Measurements from ENCODE around the gene SLC10A7.

The SLC10A7 gene

DNA sequence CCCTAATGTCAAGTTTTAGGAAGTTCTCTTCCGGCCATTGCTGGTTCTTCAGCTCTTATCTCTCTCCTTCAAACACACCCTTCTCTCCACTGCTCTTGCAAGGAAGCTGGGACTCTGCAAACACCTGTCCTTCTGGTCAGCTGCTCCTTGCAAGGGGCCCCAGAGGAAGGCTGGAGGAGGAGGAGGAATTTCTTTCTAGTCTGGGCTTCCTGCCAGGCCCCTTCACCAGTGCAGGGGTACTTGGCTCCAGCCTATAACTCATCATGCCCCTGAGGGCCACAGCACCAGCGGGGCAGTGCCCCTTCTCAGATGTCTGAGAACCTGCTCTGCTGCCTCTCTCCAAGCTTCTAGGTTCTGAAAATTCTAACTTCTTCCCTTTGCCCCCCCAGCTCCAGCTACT, 260.7 kb downstream of the SLC10A7 start:
- no peak for DNase-seq

DNA sequence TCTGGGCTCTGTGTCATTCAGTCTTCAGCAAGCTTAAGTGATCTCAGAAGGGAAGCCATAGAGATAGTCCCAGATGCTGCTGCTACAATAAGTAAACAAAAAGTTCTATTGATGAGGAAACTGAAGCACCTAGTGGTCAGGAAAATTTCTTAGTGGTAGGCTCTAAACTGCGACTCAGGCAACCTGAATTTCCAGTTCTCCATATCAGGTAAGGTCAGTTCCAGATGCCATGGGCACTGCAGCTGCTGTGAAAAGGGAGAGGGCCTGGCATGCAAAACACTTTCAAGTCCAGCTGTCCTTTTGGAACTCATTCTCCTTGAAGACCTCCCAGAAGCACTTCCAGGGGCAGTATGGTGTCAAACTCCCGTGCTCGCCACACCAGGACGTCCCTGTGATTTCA, 261.2 kb downstream of the SLC10A7 start:
- no peak for DNase-seq

DNA sequence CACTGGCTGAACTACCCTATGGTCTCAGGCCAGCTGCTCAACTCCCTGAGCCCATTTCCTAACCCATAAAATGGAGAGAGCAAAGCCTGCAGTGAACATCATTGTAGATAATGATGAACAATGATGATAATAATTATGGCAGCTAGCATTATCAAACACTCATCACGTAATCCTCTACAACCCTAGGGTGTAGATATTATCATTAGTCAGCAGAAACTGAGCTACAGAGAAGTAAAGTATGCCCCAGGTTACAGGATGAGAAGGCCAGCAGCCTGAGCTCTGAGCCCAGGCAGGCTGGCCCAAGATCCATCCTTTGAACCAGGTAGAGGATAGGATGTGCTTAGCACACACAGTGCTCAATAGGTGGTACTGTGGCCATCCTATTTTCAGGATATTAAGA, 264.2 kb downstream of the SLC10A7 start:
- DNase-seq: no peak

DNA sequence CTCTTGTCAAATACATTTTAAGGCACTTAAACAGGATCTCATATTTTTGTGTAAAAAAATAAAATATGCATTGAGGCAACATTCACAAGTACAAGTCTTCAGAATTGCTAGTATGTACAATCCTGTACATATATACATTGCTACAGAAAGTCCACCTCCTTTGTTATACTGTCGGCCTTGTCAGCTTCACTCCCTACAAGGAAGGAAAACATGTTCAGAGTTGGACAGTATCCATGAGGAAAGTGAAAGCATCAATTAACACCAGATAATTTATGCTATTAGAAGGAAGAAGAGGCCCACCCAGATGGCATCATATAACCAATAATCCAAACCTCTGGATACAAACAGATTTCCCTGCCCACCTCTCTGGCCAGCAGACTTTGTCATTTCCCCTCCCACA, 265.4 kb downstream of the SLC10A7 start:
- no peak for DNase-seq

DNA sequence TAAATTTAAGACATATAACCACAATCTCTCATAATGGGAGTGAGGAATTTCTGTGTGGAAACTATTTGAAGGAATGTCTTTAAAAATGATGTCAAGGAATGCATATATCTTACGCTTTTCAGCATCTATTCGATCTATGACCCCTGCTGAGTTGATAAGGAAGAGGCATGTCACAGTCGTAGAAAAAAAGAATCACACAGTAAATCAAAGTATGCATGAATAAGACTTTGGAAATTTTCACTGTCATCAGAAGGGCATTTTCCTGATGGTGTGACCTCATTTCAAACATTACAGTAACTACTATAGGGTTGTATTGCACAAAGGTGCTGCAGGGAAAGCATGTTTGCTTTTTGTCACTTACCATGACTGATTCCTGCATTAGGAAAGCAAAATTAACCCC, 265.9 kb downstream of the SLC10A7 start:
- no peak for DNase-seq

DNA sequence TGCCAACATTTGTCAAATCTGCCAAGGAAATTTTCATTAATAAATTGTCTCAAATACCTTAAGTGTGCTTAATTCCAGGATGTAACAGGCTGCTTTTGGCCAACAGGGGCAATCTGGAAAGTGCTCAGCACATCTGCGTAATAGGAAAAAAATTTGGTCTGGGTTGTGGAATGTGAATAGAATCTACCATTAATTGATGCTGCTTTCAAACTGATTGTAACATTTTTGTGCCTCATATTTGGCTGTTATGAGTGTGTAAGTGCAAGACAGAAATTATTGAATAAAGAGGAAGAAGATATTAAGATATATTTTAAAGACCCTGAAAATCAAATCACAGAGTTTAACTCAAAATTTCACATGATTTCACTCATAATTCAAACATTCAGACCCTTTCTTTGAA, 266.3 kb downstream of the SLC10A7 start:
- DNase-seq: no peak

DNA sequence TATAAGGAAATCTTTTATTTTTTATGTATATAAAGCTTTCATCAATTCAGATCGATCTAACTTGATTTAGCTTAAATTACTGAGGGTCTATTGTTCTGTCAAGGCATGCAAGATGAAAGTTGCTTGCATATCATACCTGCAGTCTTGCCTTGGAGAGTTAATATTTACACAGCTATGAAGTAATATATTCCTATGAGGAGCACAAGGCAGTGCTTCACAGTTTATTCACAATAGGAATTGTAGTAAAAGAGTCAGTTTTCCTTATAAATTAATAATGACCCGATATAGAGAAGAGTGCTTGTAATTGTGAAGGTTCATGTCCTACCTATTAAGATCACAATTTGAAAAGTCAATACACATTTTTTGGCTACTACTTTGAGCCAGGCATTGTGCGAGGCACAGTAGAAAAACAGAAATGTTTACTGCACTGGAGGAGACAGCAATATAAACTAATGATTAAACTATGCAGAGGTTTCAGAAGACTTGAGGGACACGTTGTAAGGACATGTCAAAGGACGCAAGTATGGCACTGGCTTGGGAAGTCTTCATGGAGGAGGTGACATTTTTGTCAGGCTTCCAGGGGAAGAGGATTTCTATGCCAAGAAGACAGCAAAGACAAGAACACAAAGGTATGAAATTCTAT, 268.6 kb downstream of the SLC10A7 start:
- no peak for DNase-seq

DNA sequence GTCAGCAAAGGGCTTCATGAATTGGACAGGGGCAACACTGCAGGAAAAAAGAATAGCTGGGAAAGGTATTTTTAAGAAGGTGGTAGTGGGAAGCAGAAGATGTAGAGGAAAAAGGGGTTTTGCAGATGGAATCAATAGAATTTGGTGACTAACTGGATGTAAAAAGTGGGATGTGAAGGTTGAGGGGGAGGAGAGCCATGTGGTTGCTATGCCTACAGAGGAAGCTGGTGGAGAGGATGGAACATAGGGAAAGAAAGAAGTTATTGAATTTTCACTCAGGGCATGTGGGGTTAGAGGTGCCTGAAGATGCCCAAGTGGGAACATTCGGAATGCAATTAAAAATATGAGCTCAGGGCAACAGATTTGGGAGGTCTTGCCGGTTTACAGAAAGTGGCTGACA, 274.4 kb downstream of the SLC10A7 start:
- peak in 1 of 58 donors; percentile 4 for DNase-seq

DNA sequence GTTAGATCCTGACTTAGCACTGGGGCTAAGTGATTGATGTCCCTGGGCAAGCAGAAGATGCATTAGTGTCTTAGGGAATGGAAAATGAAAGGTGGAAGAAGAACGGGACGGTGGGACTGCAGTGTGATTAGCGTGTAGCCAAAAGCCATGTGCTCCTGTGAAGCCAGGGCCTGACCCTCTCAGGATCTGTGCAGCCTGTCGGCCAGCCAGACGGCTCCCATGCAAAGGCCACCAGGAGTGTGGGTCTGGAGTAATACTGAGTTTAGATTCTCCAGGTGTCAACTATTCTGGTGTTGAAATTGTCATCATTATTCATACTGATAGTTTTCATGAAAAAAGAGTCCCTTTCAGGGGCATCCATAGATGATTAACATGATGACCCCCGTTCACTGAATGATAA, 275.4 kb downstream of the SLC10A7 start:
- DNase-seq: no peak

DNA sequence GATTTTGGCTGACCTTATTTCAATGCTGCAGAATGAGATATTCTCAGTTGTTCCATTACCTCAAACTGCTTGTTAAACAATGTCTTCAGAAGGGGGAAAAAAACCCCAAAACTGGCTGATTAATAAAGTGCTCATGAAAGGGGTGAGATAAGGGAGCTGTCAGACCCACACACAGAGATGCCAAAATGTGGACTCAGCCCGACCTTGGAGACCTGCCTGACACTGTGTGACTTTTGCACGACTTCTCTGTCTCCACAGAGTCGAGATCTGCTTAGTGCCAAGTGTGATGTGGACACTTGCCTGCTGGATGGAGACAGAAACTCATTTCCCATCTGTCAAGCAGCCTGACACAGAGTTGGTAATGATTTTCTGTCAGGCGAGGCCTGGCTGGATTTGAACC, 275.9 kb downstream of the SLC10A7 start:
- DNase-seq: no peak

DNA sequence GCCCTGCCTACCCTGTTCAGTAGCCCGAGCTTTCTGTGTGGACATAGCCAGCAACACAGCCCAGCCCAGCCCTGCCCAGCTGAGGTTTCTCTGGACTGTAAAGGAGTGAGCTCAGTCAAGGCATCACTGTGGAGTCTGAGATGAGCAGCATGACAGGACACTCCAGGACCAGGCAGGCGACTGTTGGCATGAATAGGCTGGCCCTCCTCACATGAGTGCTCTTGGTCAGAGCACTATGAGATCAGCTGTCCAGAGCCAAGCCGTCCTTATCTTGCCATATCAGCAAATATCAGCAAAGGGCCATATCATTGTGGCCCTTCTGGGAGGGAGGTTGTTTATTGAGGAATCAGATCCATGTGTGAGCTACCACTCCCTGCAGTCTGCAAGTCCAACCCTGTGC, 276.5 kb downstream of the SLC10A7 start:
- DNase-seq: no peak

DNA sequence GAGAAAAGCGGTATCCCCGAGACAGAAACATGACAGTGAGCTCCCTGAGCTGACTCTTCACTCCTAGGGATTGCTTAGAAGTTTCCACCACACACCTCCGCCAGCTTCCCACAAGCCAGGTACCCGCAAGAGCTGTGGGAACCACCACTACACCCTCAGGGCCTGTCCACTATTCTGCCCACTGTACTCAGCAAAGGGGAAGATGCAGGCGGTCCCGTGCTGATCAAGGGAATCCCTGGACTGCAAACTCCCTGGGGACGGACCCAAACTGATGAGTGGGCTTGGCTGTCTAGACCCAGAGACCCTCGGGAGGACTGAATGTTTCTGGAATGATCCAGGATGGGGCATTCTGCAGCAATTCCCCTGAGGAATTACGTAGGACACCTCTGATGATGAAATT, 277.2 kb downstream of the SLC10A7 start:
- no peak for DNase-seq

DNA sequence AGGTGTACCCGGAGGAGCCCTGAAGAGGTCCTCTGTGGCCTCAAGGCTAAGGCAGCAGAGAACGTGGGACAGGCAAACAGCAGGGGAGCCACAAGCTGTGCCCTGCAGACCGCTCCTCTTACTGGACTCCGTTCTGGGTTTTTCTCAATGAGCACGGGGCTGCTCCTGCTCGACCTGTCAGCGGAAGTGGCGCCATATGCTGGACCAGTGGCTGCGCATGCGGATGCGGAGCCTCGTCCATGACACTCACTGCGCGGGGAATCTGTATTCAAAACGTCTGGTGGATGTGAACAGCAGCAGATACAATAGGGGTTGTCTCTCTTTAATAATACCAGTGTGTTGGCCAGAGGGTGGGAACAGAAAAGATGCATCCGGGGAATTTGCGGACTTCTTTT, 277.9 kb downstream of the SLC10A7 start:
- DNase-seq: no peak

DNA sequence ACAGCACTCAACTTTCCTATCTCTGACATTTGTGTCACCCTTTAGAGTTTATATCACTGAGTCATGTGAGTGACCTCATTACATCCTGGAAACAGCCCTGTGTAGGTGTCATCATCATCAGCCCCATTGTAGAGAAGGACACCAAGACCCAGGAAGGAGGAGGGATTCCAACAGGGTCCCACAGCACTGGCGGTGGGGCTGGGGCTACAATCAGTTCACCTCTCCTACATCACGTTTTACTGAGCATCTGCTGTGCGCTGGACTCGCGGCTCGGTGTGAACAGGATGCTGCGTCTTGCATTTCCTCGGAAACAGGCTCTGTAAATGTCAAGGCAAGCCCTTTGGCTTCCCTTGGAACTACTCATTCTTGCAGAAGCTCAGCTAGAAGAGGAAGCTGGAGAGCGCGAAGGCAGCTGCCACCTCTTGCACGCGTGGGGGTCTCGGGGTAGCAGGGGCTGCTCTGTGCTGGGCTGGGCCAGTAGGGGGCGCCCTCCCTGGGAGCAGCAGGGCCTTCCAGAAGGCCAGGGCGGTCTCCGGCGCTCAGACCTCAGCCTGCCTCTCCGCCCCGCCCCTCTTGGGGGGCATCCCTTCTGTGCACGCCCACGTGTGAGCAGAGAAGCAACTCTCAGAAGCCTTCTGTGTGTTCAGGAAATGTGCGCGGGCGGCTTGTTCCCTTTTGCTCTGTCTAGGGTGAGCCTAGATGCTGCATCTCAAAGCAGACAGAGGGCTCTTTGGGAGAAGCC, 278.4 kb downstream of the SLC10A7 start:
- DNase-seq: peak in 13 of 58 donors; percentile 3 to 44 (median 12)

DNA sequence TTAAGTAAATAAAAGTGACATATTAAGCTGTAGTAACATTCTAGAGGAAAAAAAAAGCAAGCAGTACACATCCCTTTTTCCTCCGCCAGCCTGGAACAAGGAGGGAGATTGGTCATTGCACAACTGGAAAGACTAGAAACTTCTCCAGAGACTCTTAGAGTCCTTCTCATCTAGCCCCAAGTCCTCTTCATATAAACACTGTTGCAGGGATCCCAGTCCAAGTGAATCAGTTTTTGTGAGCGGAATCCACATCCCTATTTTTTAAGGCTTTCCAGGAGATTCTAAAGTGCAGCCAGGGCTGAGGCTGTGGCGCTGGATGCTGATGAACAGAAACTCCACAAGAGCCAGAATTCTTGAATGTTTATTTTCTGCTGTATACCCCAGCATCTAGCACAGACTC, 283.6 kb downstream of the SLC10A7 start:
- DNase-seq: no peak

DNA sequence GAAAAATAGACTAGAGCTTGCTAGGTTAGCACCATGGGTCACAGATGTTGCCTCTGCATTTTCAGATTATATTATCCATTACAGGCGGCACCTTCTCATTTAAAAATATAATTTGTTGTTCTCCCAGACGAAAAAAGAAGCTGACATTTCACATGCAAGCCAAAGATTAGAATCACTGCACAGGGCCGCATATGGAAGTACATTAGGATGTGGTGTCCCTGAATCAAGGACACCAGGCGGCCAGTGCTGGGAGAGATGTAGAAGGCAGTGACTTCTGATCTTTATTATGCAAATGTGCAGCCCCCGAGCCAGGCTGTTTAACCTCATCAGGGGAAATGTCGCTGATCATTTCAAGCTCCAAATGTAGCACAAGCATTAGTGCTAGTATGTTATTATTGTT, 284.6 kb downstream of the SLC10A7 start:
- no peak for DNase-seq

DNA sequence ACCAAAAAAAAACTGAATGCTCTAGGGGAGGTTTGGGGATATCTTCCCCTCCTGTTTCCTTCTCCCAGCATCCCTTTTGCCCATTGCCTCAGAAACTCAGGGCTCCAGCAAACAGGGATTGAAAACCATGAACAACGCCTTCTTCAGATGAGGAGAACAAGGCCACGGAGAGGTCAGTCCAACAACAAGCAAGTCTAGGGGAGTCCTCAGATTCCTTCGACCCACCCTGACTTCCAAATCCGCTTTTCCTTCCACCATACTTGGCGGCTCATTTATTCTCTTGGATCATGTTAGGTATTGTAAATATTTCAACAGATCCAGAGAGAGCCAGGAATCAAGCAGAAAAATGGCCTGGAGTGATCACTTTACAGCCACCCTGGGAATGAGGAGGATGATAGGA, 285.5 kb downstream of the SLC10A7 start:
- no peak for DNase-seq

DNA sequence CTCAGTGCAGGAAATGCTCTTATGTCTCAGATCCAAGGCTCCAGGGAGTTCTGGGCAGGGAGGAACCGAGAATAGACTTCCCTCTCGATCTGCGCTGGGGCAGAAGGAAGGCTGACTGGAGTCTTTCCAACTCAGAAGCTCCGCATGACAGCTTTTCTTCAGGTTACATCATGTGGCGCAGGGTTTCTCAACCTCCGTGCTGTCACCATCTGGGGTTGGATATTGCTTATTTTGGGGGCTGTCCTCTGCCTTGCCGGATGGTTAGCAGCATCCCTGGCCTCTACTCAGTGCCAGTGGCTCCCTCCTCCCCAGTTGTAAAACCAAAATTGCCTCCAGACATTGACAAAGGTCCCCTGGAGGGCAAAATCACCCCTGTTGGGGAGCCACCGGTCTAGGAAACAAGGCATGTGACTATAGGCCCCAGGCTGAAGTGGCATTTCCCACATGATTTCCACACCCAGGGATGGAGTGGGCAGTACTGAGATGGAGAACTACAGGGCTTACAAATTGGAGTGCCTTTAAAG, 286.0 kb downstream of the SLC10A7 start:
- DNase-seq: no peak

DNA sequence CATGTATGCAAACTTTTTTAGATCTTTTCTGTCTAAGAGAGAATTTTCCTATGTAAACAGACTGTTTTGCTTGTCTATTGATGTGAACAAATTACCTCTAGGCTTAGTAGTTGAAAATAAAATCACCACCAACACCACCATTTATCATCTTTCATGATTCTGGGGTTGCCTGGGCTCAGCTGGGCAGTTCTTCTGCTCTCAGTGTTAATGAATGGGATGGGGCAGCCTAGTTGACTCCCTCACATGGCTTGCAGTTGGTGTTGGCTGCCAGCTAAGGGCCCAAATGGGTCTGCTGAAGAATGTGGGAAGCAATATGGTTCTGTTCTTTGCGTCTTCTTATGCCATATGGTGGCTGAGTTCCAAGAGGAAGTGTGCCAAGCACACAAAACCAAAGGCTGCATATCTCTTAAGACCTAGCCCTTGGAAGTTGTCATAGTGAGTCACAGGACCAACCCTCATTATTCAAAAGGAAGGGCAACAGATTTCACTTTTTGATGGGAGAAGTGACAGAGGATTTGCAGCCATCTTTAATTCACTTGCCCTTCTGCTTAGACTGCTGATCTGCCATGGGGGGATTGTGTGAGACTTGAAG, 289.5 kb downstream of the SLC10A7 start:
- DNase-seq: no peak

DNA sequence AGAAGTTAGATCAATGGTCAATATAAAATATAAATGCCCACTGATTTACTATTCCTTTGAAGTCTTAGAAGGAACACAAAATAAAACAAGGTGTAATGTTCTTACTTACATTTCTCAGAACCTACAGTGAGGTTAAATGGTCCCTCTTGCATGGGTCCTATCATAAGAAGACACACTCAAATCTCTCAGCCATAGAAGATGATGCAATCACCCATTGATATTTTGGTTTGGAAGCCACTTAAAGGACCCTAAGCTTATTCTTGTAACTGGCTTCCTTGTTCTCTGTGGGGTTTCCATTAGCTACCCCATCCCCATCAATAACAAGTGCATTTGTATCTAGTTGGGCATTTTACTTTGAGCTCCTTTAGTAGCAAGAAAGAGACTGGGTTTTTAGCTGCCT, 292.3 kb downstream of the SLC10A7 start:
- DNase-seq: no peak

DNA sequence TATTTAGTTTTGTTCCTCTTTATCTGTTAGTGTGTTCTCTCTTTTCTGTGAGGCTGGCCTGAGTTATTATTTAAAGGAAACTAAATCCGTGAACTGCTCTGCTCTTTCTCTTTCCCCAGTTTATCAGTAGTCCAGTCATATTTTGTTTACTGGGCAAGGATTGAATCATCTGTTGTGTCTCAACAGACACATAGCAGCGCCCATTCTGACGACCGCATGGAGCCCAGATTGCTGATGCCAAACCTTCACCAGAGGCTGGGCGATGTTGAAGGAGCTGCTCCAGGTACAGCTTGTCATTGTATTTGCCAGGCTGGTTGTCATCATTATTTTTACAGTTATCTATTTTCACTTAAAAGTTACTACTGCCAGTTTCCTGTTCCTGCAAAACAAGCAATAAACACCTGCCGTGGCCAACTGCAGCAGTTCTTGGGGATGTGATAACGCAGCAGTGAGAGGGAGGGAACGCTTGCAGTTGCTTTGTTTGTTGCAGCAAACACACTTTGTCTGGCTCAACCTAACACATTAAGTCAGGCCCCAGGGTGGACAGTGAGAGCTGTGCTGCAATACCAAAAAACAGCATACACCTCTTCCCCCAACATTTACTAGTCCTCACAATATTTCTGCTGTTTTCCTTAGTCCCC, 297.3 kb downstream of the SLC10A7 start:
- peak in 9 of 58 donors; percentile 5 to 47 (median 19) for DNase-seq

DNA sequence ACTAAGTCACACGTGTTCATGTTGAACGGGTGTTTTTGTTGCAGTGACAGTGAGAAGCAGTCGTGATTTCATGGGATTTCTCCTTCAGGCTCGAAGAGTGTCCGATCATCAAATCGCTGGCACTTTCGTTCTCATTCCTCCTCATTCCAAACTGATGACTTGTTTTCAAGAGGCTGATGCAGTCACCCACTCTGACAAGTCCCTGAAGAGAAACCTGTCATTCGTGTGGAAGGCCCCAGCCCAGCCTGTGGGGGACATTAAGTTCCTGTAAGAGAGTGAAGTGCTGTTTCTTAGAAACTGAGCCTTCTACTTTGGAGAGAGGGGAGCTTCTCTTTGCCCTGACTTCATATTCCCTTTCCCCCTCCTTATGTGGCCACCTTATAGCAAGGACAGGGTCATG, 299.4 kb downstream of the SLC10A7 start:
- no peak for DNase-seq
